H9 (cell line): ENCODE measurements around the gene KLHDC3. TPM values are rescaled to one million over a fixed set of nuclear protein-coding genes. Genes with fewer than 3 reads are reported as not detected.

Experiments
- DNase-seq: peaks from one replicate; pipeline ENCODE4 v3.0.0-alpha.2; 2017
- H2AFZ ChIP-seq: one replicate; pipeline ENCODE4 v1.6.1; 2013; ENCODE audit warnings: mild to moderate bottlenecking, low read length, control low read depth, moderate library complexity
- H2AK5ac ChIP-seq: 2 replicates; pipeline ENCODE4 v1.6.1; 2013; ENCODE audit warnings: low read length, control low read depth, mixed read lengths; ENCODE audit not compliant: insufficient read length
- H2BK120ac ChIP-seq: one replicate; pipeline ENCODE4 v1.6.1; 2013; ENCODE audit warnings: low read depth, mild to moderate bottlenecking, low read length, control low read depth, inconsistent platforms; ENCODE audit not compliant: poor library complexity, severe bottlenecking
- H2BK12ac ChIP-seq: 2 replicates; pipeline ENCODE4 v1.6.1; 2013; ENCODE audit warnings: low read length, control low read depth, mixed read lengths, low read depth; ENCODE audit not compliant: insufficient read length
- H2BK15ac ChIP-seq: 2 replicates; pipeline ENCODE4 v1.6.1; 2013; ENCODE audit warnings: low read depth, low read length, control low read depth
- H2BK20ac ChIP-seq: one replicate; pipeline ENCODE4 v1.6.1; 2013; ENCODE audit warnings: low read depth, mild to moderate bottlenecking, low read length, control low read depth, inconsistent platforms; ENCODE audit not compliant: poor library complexity, severe bottlenecking
- H2BK5ac ChIP-seq: 2 replicates; pipeline ENCODE4 v1.6.1; 2013; ENCODE audit warnings: low read length, control low read depth, mixed read lengths; ENCODE audit not compliant: insufficient read length
- H3K14ac ChIP-seq: 2 replicates; pipeline ENCODE4 v1.6.1; 2013; ENCODE audit warnings: low read length, control low read depth; ENCODE audit not compliant: insufficient read depth
- H3K18ac ChIP-seq: 2 replicates; pipeline ENCODE4 v1.6.1; 2013; ENCODE audit warnings: low read depth, mild to moderate bottlenecking, mixed read lengths, low read length, control low read depth; ENCODE audit not compliant: insufficient read length
- H3K23ac ChIP-seq: 2 replicates; pipeline ENCODE4 v1.6.1; 2013; ENCODE audit warnings: low read length, control low read depth, mixed read lengths, low read depth; ENCODE audit not compliant: insufficient read length
- H3K23me2 ChIP-seq: 2 replicates; pipeline ENCODE4 v1.6.1; 2013; ENCODE audit warnings: low read depth, mild to moderate bottlenecking, mixed read lengths, low read length, control low read depth; ENCODE audit not compliant: insufficient read length, poor library complexity, severe bottlenecking
- H3K27ac ChIP-seq: 2 replicates; pipeline ENCODE4 v1.5.1; 2013; ENCODE audit warnings: low read length, control low read depth, mixed read lengths, low read depth; ENCODE audit not compliant: insufficient read length
- H3K27me3 ChIP-seq: 2 replicates; pipeline ENCODE4 v1.6.1; 2013; ENCODE audit warnings: low read length, control low read depth, inconsistent platforms; ENCODE audit not compliant: insufficient read depth
- H3K4ac ChIP-seq: 2 replicates; pipeline ENCODE4 v1.6.1; 2013; ENCODE audit warnings: low read depth, mild to moderate bottlenecking, control low read depth, inconsistent platforms, low read length, moderate library complexity
- H3K4me1 ChIP-seq: 2 replicates; pipeline ENCODE4 v1.6.1; 2013; ENCODE audit warnings: low read length, control low read depth, inconsistent platforms; ENCODE audit not compliant: insufficient read depth
- H3K4me2 ChIP-seq: 2 replicates; pipeline ENCODE4 v1.6.1; 2013; ENCODE audit warnings: low read length, control low read depth, mixed read lengths; ENCODE audit not compliant: insufficient read length, insufficient read depth
- H3K56ac ChIP-seq: 2 replicates; pipeline ENCODE4 v1.6.1; 2013; ENCODE audit warnings: low read depth, mild to moderate bottlenecking, mixed read lengths, low read length, control low read depth; ENCODE audit not compliant: insufficient read length
- H3K79me1 ChIP-seq: 2 replicates; pipeline ENCODE4 v1.6.1; 2013; ENCODE audit warnings: low read depth, mild to moderate bottlenecking, moderate library complexity, low read length, control low read depth, inconsistent platforms; ENCODE audit not compliant: insufficient read depth, poor library complexity, severe bottlenecking
- H3K79me2 ChIP-seq: 2 replicates; pipeline ENCODE4 v1.6.1; 2013; ENCODE audit warnings: low read length, control low read depth, inconsistent platforms; ENCODE audit not compliant: insufficient read depth
- H3K9ac ChIP-seq: 2 replicates; pipeline ENCODE4 v1.6.1; 2013; ENCODE audit warnings: low read length, control low read depth, mixed read lengths; ENCODE audit not compliant: insufficient read length; ENCODE audit errors: extremely low read depth
- H3K9me3 ChIP-seq: one replicate; pipeline ENCODE4 v1.6.1; 2013; ENCODE audit warnings: low read depth, low read length, inconsistent platforms; ENCODE audit not compliant: control insufficient read depth
- H3T11ph ChIP-seq: one replicate; pipeline ENCODE4 v1.6.1; 2013; ENCODE audit warnings: mild to moderate bottlenecking, low read length, control low read depth, inconsistent platforms
- H4K20me1 ChIP-seq: one replicate; pipeline ENCODE4 v1.6.1; 2013; ENCODE audit not compliant: control insufficient read depth, insufficient read length, insufficient read depth
- H4K5ac ChIP-seq: 2 replicates; pipeline ENCODE4 v1.6.1; 2013; ENCODE audit warnings: low read depth, mild to moderate bottlenecking, mixed read lengths, low read length, control low read depth; ENCODE audit not compliant: insufficient read length
- H4K8ac ChIP-seq: replicated peaks from 2 replicates; pipeline ENCODE4 v1.6.1; 2013; ENCODE audit warnings: low read length, control low read depth, mixed read lengths, low read depth; ENCODE audit not compliant: insufficient read length
- H4K91ac ChIP-seq: 2 replicates; pipeline ENCODE4 v1.6.1; 2013; ENCODE audit warnings: low read depth, mild to moderate bottlenecking, moderate library complexity, mixed read lengths, low read length, control low read depth; ENCODE audit not compliant: insufficient read length
- H3K27ac Mint-ChIP-seq, 3 experiments: 2 replicates in 2 of 3; 3 replicates in 1 of 3; pipeline ENCODE4 v1.8.0; 2020 to 2021; ENCODE audit warnings: mixed read lengths in 3 of 3, mild to moderate bottlenecking in 1 of 3, moderate library complexity in 1 of 3
- H3K27me3 Mint-ChIP-seq: 2 replicates; pipeline ENCODE4 v1.8.0; 2021; ENCODE audit warnings: low read depth, mild to moderate bottlenecking, moderate library complexity, mixed read lengths
- H3K36me3 Mint-ChIP-seq, 3 experiments: 2 replicates in 2 of 3; 3 replicates in 1 of 3; pipeline ENCODE4 v1.8.0; 2020 to 2021; ENCODE audit warnings: low read depth in 3 of 3, mixed read lengths in 3 of 3; ENCODE audit not compliant: insufficient read depth in 1 of 3
- H3K4me1 Mint-ChIP-seq, 2 experiments: 2 replicates each; pipeline ENCODE4 v1.8.0; 2020; ENCODE audit warnings: mixed read lengths in 2 of 2
- H3K4me3 Mint-ChIP-seq, 2 experiments: 2 replicates in 1 of 2; 3 replicates in 1 of 2; pipeline ENCODE4 v1.8.0; 2020 to 2021; ENCODE audit warnings: mild to moderate bottlenecking in 2 of 2, mixed read lengths in 2 of 2, moderate library complexity in 1 of 2
- H3K9me3 Mint-ChIP-seq, 2 experiments: 2 replicates in 1 of 2; 3 replicates in 1 of 2; pipeline ENCODE4 v1.8.0; 2020; ENCODE audit warnings: mild to moderate bottlenecking in 2 of 2, mixed read lengths in 2 of 2, moderate library complexity in 1 of 2
- WGBS: extraction: QIAGEN DNeasy Blood & Tissue Kit; methylation state at CpG from one replicate; pipeline ENCODE4 v1.1.7; 2013; ENCODE audit warnings: missing lambda C conversion rate, low lambda C conversion rate, mixed read lengths; ENCODE audit not compliant: insufficient read length; ENCODE audit errors: extremely low coverage; 5-methylcytosine and 5-hydroxymethylcytosine counted together
- total RNA-seq: library from RNA; stranded (reverse); gene quantifications from 2 replicates; pipeline ENCODE4 v1.2.1, GENCODE V29; 2021
- TF ChIP-seq, protein P1 (sequence below): fragments of 200-600 bp; sonication (generic); conservative IDR thresholded peaks from 3 replicates; pipeline ENCODE4 v1.8.0; 2021; ENCODE audit warnings: antibody characterized with exemption, mild to moderate bottlenecking

The KLHDC3 gene
- total RNA-seq, 1 experiment from 2014 or later: 146 TPM

DNA sequence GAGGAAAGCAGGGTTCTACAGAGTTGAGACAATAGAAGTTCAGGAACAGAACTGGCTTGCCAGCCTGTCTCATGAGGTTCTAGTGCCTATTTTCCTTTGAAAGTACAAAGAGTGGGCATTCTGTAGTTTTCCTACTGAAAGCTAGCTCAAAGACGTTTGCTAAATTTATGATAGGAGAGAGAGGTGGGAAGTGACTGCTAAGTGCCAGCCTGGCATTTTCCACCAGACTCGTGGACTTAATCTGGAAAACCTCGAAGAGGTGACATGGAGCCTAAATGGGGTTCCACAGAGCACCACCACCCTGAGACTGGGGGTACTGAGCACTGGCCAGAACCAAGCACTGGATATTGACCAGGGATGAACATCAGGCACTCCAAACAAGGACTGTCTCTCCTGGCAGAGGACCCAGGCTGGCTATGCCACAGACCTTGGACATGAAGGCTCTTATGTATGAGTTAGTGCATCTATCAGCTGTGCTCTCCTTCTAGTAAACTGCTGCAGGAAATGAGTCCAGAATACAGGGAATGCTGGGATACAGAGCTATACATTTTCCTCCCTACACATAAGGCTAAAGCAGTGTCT is 42.2 kb upstream of the KLHDC3 start:
- H3K23me2 ChIP-seq: no peaks in the 10 kb centered on the region
- no peak overlapping the region for H2AFZ ChIP-seq
- no peak overlapping the region for H4K91ac ChIP-seq
- no peak overlapping the region for H3K4me2 ChIP-seq
- H2AK5ac ChIP-seq: no peak overlapping the region
- H3K23ac ChIP-seq: no peak overlapping the region
- WGBS: no CpG with 5 or more reads among the region's 3 CpGs
- H2BK15ac ChIP-seq: no peak overlapping the region
- no peak overlapping the region for H3T11ph ChIP-seq
- no peak overlapping the region for H2BK120ac ChIP-seq
- no peaks in the 10 kb centered on the region for H3K27me3 ChIP-seq
- no peaks in the 10 kb centered on the region for H3K4me1 ChIP-seq
- H2BK5ac ChIP-seq: no peak overlapping the region
- no peaks in the 10 kb centered on the region for H3K79me1 ChIP-seq
- H3K79me2 ChIP-seq: no peaks in the 10 kb centered on the region
- no peak overlapping the region for H2BK20ac ChIP-seq
- no peak overlapping the region for H3K56ac ChIP-seq
- Mint-ChIP-seq H3K4me1 (peaks cover 0 to under 1% of the 10 kb centered on the region in 2 experiments; a peak in 2 of 4 replicates), H3K9me3 (no peaks in the 10 kb centered on the region), H3K4me3 (no peak overlapping the region), H3K27me3 (no peaks in the 10 kb centered on the region), H3K36me3 (peaks cover 3 to 18% (median 13%) of the 10 kb centered on the region in 3 experiments; a peak in 5 of 7 replicates), H3K27ac (no peak overlapping the region)
- H4K20me1 ChIP-seq: no peaks in the 10 kb centered on the region
- TF ChIP-seq, protein P1, sequence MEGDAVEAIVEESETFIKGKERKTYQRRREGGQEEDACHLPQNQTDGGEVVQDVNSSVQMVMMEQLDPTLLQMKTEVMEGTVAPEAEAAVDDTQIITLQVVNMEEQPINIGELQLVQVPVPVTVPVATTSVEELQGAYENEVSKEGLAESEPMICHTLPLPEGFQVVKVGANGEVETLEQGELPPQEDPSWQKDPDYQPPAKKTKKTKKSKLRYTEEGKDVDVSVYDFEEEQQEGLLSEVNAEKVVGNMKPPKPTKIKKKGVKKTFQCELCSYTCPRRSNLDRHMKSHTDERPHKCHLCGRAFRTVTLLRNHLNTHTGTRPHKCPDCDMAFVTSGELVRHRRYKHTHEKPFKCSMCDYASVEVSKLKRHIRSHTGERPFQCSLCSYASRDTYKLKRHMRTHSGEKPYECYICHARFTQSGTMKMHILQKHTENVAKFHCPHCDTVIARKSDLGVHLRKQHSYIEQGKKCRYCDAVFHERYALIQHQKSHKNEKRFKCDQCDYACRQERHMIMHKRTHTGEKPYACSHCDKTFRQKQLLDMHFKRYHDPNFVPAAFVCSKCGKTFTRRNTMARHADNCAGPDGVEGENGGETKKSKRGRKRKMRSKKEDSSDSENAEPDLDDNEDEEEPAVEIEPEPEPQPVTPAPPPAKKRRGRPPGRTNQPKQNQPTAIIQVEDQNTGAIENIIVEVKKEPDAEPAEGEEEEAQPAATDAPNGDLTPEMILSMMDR: no peak
- H3K14ac ChIP-seq: no peak overlapping the region
- no peak overlapping the region for H4K8ac ChIP-seq
- no peak overlapping the region for H3K18ac ChIP-seq
- no peak overlapping the region for H2BK12ac ChIP-seq
- H4K5ac ChIP-seq: no peak overlapping the region
- no peak overlapping the region for H3K9ac ChIP-seq
- H3K27ac ChIP-seq: no peak overlapping the region
- H3K9me3 ChIP-seq: no peaks in the 10 kb centered on the region
- no peak for DNase-seq
- no peak overlapping the region for H3K4ac ChIP-seq
